ENCODE data around the gene NCAN.

NCAN gene

GRCh38 chr19:19201697-19202630, 9.8 kb upstream of the NCAN start:
- no peak for TF ChIP-seq EZH2 (IDR thresholded peaks at IDR 0.05; ENCODE audit: borderline replicate concordance, low read length)
- TF ChIP-seq, protein P1, sequence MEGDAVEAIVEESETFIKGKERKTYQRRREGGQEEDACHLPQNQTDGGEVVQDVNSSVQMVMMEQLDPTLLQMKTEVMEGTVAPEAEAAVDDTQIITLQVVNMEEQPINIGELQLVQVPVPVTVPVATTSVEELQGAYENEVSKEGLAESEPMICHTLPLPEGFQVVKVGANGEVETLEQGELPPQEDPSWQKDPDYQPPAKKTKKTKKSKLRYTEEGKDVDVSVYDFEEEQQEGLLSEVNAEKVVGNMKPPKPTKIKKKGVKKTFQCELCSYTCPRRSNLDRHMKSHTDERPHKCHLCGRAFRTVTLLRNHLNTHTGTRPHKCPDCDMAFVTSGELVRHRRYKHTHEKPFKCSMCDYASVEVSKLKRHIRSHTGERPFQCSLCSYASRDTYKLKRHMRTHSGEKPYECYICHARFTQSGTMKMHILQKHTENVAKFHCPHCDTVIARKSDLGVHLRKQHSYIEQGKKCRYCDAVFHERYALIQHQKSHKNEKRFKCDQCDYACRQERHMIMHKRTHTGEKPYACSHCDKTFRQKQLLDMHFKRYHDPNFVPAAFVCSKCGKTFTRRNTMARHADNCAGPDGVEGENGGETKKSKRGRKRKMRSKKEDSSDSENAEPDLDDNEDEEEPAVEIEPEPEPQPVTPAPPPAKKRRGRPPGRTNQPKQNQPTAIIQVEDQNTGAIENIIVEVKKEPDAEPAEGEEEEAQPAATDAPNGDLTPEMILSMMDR (IDR thresholded peaks at IDR 0.05; ENCODE audit: low read length), result no peak
- Histone ChIP-seq H4K20me1 (ENCODE audit: insufficient read depth, low read length) (no peaks in the 10 kb centered on the region), H3K9ac (ENCODE audit: low read length) (peak overlapping the region; percentile 88), H3K4me1 (ENCODE audit: insufficient read depth, low read length, severe bottlenecking) (peaks cover 14% of the 10 kb centered on the region), H3K79me2 (ENCODE audit: insufficient read depth, low read length) (0 out of 2 replicates have a peak, but pooled peaks cover 6% of the 10 kb centered on the region), H3K4me3 (ENCODE audit: low read depth, low read length, poor library complexity, severe bottlenecking) (peak overlapping the region; percentile 70), H3K36me3 (ENCODE audit: insufficient read depth, low read length) (peaks cover 34% of the 10 kb centered on the region), H3K4me2 (ENCODE audit: low read length) (peak overlapping the region; percentile 89), H3K27me3 (ENCODE audit: insufficient read depth, low read length) (0 out of 2 replicates have a peak, but pooled peaks cover 8% of the 10 kb centered on the region), H3F3A (ENCODE audit: insufficient read depth, low read length) (no peaks in the 10 kb centered on the region), H2AFZ (ENCODE audit: low read length) (no peak overlapping the region), H3K9me3 (ENCODE audit: low read length) (no peaks in the 10 kb centered on the region), H3K9me2 (ENCODE audit: low read depth, low read length) (no peaks in the 10 kb centered on the region), H3K27ac (ENCODE audit: low read depth, low read length, poor library complexity, severe bottlenecking) (peak overlapping the region; percentile 24)

- H2AFZ ChIP-seq (ENCODE audit: low read length), result no peak overlapping the region
- peak overlapping the region; percentile 70 for H3K4me3 ChIP-seq (ENCODE audit: low read depth, low read length, poor library complexity, severe bottlenecking)
- H3K27ac ChIP-seq (ENCODE audit: low read depth, low read length, poor library complexity, severe bottlenecking), result peak overlapping the region; percentile 19
Observed at GRCh38 chr19:19202707-19203011, 9.1 kb upstream of the NCAN start.

DNA sequence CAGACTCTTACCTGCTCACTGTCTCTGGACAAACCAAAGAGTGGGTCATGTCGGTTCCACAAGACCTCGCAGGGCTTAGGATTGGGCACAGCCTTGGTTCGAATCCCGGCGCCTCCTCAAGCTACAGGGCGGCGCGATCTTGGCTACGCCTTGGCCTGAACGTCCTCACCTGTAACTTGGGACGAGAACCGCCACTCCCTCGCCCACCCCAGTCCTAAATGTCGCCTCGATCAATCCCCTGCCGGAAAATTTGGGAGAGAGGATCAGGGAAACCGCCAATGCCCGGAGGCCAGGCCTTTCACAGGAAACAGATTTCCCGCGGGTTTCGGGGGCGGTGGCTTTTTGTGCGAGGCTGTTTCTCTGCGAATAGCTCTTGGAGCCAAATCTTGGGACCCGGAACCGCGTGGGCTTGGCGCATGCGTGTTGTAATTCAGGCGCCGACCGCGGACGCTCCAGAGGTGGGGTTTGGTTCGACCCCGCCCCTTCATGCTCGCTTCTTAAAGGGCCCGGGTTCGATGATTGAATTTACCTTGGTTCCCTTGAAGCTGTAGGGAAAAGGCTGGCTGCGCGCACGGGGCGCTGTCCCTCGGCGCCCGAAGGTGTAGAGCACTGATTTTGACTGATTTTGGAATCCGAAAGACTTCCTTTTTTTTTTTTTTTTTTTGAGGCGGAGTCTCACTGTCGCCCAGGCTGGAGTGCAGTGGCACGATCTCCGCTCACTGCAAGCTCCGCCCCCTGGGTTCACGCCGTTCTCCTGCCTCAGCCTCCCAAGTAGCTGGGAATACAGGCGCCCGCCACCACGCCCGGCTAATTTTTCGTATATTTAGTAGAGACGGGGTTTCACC, 8.5 kb upstream of the NCAN start, which contains the start of gene NR2C2AP:
Gene NR2C2AP (minus strand): TSS at position 403 of the 845 bp plus-strand sequence. CDS start 354 bp downstream, at position 49.
- no peaks in the 10 kb centered on the region for H4K20me1 ChIP-seq (ENCODE audit: insufficient read depth, low read length)
- peak within 1 kb of the TSS; percentile 88 for H3K9ac ChIP-seq (ENCODE audit: low read length)
- H3F3A ChIP-seq (ENCODE audit: insufficient read depth, low read length), result no peaks in the 10 kb centered on the region
- 0 out of 2 replicates have a peak, but pooled peaks cover 6% of the 10 kb centered on the region for H3K79me2 ChIP-seq (ENCODE audit: insufficient read depth, low read length)
- peak within 1 kb of the TSS; percentile 19 for H3K27ac ChIP-seq (ENCODE audit: low read depth, low read length, poor library complexity, severe bottlenecking)
- H2AFZ ChIP-seq (ENCODE audit: low read length), result no peak within 1 kb of the TSS
- peak within 1 kb of the TSS; percentile 89 for H3K4me2 ChIP-seq (ENCODE audit: low read length)
- no peaks in the 10 kb centered on the region for H3K9me2 ChIP-seq (ENCODE audit: low read depth, low read length)
- peaks cover 14% of the 10 kb centered on the region for H3K4me1 ChIP-seq (ENCODE audit: insufficient read depth, low read length, severe bottlenecking)
- TF ChIP-seq EZH2 (IDR thresholded peaks at IDR 0.05; ENCODE audit: borderline replicate concordance, low read length), result no peak
- TF ChIP-seq, protein P1 (IDR thresholded peaks at IDR 0.05; ENCODE audit: low read length), result no peak
- peaks cover 24% of the 10 kb centered on the region for H3K36me3 ChIP-seq (ENCODE audit: insufficient read depth, low read length)
- no peaks in the 10 kb centered on the region for H3K9me3 ChIP-seq (ENCODE audit: low read length)
- H3K4me3 ChIP-seq (ENCODE audit: low read depth, low read length, poor library complexity, severe bottlenecking), result peak within 1 kb of the TSS; percentile 70
- H3K27me3 ChIP-seq (ENCODE audit: insufficient read depth, low read length), result peaks cover 14% of the 10 kb centered on the region; the same call in 1 of the 2 replicates

More at GRCh38 chr19:19202707-19203011, 9.1 kb upstream of the NCAN start:
- Histone ChIP-seq H3F3A (ENCODE audit: insufficient read depth, low read length) (no peaks in the 10 kb centered on the region), H3K79me2 (ENCODE audit: insufficient read depth, low read length) (0 out of 2 replicates have a peak, but pooled peaks cover 6% of the 10 kb centered on the region), H3K4me2 (ENCODE audit: low read length) (peak overlapping the region; percentile 89), H3K9me2 (ENCODE audit: low read depth, low read length) (no peaks in the 10 kb centered on the region), H3K9ac (ENCODE audit: low read length) (peak overlapping the region; percentile 88), H3K4me1 (ENCODE audit: insufficient read depth, low read length, severe bottlenecking) (peaks cover 14% of the 10 kb centered on the region), H4K20me1 (ENCODE audit: insufficient read depth, low read length) (no peaks in the 10 kb centered on the region), H3K9me3 (ENCODE audit: low read length) (no peaks in the 10 kb centered on the region), H3K27me3 (ENCODE audit: insufficient read depth, low read length) (peaks cover 14% of the 10 kb centered on the region; the same call in 1 of the 2 replicates), H3K36me3 (ENCODE audit: insufficient read depth, low read length) (peaks cover 28% of the 10 kb centered on the region)
- TF ChIP-seq, protein P1 (IDR thresholded peaks at IDR 0.05; ENCODE audit: low read length), result no peak
- TF ChIP-seq EZH2 (IDR thresholded peaks at IDR 0.05; ENCODE audit: borderline replicate concordance, low read length), result no peak

Data from OCI-LY1 (cell line).